ENCODE data around the gene NPAS3.

Gene NPAS3

DNA sequence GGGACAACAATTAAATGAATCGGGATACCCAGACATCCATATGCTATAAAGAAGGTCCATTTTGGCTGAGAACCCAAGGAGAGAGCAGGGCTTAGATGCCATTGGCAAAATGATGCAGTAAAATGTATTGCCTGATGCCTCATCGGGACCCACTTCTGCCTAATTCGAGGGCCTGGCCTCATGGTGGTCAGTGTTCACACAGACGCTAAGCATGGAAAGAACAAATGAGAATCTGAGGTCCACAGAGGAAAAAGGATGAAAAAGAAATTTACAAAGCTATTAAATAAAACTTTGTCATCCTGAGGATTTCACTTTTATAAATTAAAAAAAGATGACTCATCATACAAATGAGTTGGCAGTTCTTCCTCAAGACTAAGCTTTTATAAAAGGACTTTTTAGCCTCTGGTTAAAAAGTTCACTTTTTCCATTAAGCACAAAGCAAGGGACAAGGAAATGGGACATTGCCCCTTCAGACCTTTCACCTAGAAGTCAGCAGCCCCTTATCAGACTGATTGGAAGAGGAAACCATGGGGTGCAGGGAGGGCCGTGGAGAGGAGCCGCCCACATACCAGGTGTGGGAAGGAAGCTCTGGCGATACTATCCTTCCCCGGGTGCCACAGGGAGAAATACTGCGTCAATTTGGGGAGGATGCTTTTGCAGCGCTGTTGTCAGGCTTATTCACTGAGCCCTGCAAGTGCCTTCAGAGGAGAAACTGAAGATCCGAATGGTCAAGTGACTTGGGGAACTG is 836.2 kb downstream of the NPAS3 start:
- TF ChIP-seq, protein P1, sequence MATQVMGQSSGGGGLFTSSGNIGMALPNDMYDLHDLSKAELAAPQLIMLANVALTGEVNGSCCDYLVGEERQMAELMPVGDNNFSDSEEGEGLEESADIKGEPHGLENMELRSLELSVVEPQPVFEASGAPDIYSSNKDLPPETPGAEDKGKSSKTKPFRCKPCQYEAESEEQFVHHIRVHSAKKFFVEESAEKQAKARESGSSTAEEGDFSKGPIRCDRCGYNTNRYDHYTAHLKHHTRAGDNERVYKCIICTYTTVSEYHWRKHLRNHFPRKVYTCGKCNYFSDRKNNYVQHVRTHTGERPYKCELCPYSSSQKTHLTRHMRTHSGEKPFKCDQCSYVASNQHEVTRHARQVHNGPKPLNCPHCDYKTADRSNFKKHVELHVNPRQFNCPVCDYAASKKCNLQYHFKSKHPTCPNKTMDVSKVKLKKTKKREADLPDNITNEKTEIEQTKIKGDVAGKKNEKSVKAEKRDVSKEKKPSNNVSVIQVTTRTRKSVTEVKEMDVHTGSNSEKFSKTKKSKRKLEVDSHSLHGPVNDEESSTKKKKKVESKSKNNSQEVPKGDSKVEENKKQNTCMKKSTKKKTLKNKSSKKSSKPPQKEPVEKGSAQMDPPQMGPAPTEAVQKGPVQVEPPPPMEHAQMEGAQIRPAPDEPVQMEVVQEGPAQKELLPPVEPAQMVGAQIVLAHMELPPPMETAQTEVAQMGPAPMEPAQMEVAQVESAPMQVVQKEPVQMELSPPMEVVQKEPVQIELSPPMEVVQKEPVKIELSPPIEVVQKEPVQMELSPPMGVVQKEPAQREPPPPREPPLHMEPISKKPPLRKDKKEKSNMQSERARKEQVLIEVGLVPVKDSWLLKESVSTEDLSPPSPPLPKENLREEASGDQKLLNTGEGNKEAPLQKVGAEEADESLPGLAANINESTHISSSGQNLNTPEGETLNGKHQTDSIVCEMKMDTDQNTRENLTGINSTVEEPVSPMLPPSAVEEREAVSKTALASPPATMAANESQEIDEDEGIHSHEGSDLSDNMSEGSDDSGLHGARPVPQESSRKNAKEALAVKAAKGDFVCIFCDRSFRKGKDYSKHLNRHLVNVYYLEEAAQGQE (IDR thresholded peaks at IDR 0.05; ENCODE audit: insufficient read depth in 1 of 2, low read depth in 2 of 2, low read length in 2 of 2) = no peak
- TF ChIP-seq SIN3A (IDR thresholded peaks at IDR 0.05; ENCODE audit: borderline replicate concordance, insufficient read depth, low read length) (no peak), FOXP2 (optimal IDR thresholded peaks at IDR 0.05; ENCODE audit: borderline replicate concordance, extremely low read depth, extremely low read length, insufficient read depth) (no peak), TAF1 (IDR thresholded peaks at IDR 0.05; ENCODE audit: borderline replicate concordance, insufficient read depth, low read length) (no peak), POLR2AphosphoS5 (IDR thresholded peaks at IDR 0.05; ENCODE audit: low read depth, low read length) (no peak)

DNA sequence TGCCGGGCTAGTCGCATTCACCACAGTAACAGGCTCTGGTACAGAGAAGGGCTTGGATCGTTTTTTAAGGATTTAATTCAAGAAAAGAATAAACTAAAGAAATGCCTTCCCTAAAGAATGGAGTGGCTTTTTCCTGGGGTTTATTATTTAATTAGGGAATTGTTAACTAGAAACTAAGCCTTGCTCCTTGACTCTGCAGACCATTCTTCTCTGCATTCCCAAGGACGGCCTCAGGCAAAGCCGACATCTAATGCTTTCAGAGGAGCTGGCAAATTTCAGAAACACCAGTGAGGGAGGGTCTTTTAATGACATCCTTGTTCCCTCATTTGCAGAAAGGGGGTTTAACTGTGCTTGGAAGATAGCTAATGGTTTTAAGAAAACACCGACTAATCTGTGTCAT is 838.2 kb downstream of the NPAS3 start:
- TF ChIP-seq FOXP2 (optimal IDR thresholded peaks at IDR 0.05; ENCODE audit: borderline replicate concordance, extremely low read depth, extremely low read length, insufficient read depth) (no peak), SIN3A (IDR thresholded peaks at IDR 0.05; ENCODE audit: borderline replicate concordance, insufficient read depth, low read length) (no peak), TAF1 (IDR thresholded peaks at IDR 0.05; ENCODE audit: borderline replicate concordance, insufficient read depth, low read length) (no peak), POLR2AphosphoS5 (IDR thresholded peaks at IDR 0.05; ENCODE audit: low read depth, low read length) (no peak)
- TF ChIP-seq, protein P1 (IDR thresholded peaks at IDR 0.05; ENCODE audit: insufficient read depth in 1 of 2, low read depth in 2 of 2, low read length in 2 of 2) = no peak

DNA sequence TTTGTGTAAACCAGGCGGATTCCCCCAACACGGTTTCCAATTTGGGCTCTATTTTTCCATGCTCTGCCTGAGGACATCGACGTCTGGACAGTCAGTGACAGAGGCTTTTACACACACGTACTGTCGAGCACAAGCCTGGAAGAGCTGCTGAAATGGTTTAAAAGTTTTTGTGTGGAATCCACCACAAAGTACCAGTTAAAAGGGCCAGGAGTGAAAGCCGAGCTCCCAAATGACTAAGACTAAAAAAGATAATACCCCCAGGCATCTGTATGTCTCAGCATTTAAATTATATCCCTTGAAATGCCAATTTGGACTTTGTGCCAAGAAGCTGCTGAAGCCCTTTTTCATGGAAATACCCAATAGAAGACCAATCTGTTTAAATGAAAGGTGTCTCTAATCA is 839.0 kb downstream of the NPAS3 start:
- no peak for TF ChIP-seq SIN3A (IDR thresholded peaks at IDR 0.05; ENCODE audit: borderline replicate concordance, insufficient read depth, low read length)
- no peak for TF ChIP-seq POLR2AphosphoS5 (IDR thresholded peaks at IDR 0.05; ENCODE audit: low read depth, low read length)

DNA sequence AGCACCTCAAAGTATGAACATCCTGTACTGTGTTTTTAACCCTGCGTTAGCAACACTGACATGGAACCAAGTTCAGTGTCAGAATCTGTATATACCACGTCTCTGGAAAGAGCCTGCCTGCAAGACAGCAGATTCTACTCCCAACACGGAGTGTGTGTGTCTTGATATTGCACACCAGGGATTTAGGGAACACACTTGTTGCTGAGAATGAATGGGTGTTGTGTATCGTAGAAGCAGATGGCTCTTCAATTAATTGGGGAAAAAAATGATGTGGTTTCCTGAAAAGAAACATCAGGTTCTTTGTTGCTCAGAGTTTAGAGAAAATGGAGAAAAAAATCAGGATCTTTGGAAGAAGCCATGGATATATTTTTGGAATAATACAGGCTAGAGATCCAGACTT is 841.4 kb downstream of the NPAS3 start:
- TF ChIP-seq FOXP2 (optimal IDR thresholded peaks at IDR 0.05; ENCODE audit: borderline replicate concordance, extremely low read depth, extremely low read length, insufficient read depth) = no peak
- TF ChIP-seq, protein P1 (IDR thresholded peaks at IDR 0.05; ENCODE audit: insufficient read depth in 1 of 2, low read depth in 2 of 2, low read length in 2 of 2) = no peak
- no peak for TF ChIP-seq POLR2AphosphoS5 (IDR thresholded peaks at IDR 0.05; ENCODE audit: low read depth, low read length)
- no peak for TF ChIP-seq TAF1 (IDR thresholded peaks at IDR 0.05; ENCODE audit: borderline replicate concordance, insufficient read depth, low read length)
- TF ChIP-seq SIN3A (IDR thresholded peaks at IDR 0.05; ENCODE audit: borderline replicate concordance, insufficient read depth, low read length) = no peak

DNA sequence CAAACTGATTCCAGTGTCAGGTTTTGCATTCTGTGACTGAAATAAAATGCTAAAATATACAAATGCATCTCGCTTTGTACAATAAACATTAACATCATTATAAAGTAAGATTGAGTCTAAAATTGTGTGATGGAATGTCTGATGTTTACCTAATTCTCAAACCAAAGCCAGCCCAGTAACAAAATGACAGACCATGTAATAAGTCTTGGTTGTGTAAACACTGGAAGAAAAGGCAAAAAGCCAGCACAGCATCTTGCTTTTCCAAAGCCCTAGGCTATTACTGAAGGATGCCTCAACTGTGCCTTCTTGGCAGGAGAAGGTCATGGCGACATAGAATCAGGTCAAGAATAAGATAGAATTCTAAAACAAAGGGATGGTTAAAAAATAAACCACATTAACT is 842.6 kb downstream of the NPAS3 start:
- TF ChIP-seq TAF1 (IDR thresholded peaks at IDR 0.05; ENCODE audit: borderline replicate concordance, insufficient read depth, low read length) = no peak
- no peak for TF ChIP-seq FOXP2 (optimal IDR thresholded peaks at IDR 0.05; ENCODE audit: borderline replicate concordance, extremely low read depth, extremely low read length, insufficient read depth)
- TF ChIP-seq, protein P1 (IDR thresholded peaks at IDR 0.05; ENCODE audit: insufficient read depth in 1 of 2, low read depth in 2 of 2, low read length in 2 of 2) = no peak
- TF ChIP-seq POLR2AphosphoS5 (IDR thresholded peaks at IDR 0.05; ENCODE audit: low read depth, low read length) = no peak
- TF ChIP-seq SIN3A (IDR thresholded peaks at IDR 0.05; ENCODE audit: borderline replicate concordance, insufficient read depth, low read length) = no peak

All from PFSK-1 (cell line).